HG02678 (cell line): ENCODE data around the gene MRI1.
"Not testable (repeated sequence)": the region's sequence is repeated elsewhere in the genome, so short reads cannot be mapped to it uniquely, and the experiment has no call there.

Experiments
- ATAC-seq: cut with Tn5 transposase; IDR thresholded peaks from one replicate; pipeline ENCODE4 v1.9.1; 2021; ENCODE audit warnings: mild to moderate bottlenecking, moderate library complexity; ENCODE audit not compliant: unreplicated experiment

The MRI1 gene

GRCh38 chr19:13757805-13758772, 6.2 kb upstream of the MRI1 start:
- no peak for ATAC-seq

DNA sequence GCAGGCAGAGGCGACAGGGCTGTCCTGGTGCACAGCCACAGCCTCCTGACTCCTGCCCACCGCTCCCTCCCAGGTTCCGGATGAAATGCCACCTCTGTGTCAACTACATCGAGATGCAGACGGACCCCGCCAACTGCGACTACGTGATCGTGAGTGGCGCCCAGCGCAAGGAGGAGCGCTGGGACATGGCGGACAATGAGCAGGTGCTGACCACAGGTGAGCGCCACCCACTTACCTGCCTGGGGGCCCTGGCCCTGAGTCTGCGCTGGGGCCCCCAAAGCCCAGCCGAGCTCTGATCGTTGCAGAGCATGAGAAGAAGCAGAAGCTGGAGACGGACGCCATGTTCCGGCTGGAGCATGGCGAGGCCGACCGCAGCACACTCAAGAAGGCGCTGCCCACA, 5.5 kb upstream of the MRI1 start:
- ATAC-seq: no peak

- no peak for ATAC-seq
Observed at GRCh38 chr19:13761423-13761822, 2.9 kb upstream of the MRI1 start.

DNA sequence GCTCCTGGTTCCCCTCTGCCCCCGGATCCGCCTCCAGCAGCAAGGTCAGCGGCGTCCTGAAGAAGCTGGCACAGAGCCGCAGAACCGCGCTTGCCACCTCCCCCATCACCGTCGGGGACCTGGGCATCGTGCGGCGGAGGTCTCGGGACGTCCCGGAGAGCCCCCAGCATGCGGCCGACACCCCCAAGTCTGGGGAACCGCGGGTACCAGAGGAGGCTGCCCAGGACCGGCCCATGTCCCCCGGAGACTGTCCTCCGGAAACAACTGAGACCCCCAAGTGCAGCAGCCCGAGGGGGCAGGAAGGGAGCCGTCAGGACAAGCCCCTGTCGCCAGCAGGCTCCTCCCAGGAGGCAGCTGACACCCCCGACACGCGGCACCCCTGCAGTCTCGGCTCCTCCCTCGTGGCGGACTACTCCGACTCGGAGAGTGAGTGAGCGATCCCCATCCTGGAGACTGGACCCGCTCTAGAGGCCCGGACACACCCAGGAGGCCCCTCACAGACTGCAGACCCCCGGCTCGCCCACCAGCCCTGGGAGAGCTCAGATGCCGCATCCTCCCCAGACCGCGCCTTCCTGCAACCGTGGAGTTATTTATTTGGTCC, 1.6 kb upstream of the MRI1 start:
- no peak for ATAC-seq

DNA sequence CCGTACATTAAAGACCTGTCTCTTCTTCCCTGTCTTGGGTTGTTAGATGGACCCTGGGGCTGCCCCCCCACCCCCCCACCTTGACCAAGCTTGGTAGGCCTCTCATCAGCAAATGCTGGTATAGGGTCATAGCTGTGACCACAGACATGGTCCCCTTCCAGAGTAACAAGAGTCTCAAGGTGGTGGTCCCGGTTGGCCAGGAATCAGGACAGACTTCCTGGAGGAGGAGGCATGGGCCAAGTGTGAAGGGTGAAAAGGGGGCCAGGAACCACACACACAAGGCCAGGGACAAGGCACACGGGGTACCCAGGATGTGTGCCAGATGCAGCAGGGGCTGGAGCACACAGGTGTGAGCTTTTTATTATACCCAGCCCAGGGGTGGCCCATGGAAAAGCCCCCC, 1.1 kb upstream of the MRI1 start:
- ATAC-seq: no peak

GRCh38 chr19:13764821-13765394, 586 bp downstream of the MRI1 start:
- peak; percentile 22 for ATAC-seq

- ATAC-seq: no peak
Observed at GRCh38 chr19:13765395-13766094, 1.2 kb downstream of the MRI1 start.

DNA sequence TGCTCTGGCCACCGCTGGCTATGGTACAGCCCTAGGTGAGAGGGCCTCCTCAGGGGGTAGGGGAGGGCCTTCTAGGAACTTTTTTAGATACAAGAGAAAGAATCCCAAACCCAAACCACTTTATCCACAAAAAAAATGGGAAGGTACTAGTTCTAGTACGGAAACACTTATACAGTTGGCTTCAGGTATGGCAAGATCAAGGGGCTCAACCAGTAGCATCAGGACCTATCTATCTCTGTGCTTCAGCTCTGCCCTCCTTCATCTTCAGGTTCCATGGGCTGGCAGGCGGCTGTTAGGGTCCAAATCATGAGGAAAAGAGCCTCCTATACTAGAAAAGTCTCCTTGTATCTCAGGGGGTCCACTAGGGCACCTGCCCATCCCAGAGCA, 1.8 kb downstream of the MRI1 start:
- no peak for ATAC-seq

DNA sequence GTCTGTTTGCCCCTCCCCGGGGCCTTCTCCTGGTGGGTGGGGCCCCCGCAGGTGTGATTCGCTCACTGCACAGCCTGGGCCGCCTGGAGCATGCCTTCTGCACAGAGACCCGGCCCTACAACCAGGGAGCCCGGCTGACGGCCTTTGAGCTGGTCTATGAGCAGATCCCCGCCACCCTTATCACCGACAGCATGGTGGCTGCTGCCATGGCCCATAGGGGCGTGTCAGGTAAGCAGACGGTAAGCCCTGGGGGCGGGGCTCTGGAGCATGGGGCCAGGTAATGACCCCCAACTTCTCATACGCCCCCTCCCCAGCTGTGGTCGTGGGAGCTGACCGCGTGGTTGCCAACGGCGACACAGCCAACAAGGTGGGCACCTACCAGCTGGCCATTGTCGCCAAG, 4.2 kb downstream of the MRI1 start:
- ATAC-seq: no peak

DNA sequence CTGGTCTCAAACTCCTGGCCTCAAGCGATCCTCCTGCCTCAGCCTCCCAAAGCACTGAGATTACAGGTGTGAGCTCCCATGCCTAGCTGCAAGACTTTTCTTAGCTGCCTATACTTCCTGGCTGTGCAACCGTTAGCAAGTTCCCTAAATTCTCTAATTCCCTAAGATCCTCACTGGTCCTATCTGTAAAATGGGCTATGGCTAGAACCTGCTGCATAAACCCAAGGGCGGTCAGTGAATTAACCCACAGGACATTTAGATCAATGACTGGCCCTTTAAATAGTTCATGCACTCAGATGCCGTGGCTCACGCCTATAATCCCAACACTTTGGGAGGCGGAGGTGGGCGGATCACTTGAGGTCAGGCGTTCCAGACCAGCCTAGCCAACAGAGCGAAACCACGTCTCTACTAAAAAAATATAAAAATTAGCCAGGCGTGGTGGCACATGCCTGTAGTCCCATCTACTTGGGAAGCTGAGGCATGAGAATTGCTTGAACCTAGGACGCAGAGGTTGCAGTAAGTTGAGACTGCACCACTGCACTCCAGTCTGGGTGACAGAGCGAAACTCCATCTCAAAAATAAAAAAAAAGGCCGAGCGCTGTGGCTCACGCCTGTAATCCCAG, 5.8 kb downstream of the MRI1 start:
- ATAC-seq: no peak

GRCh38 chr19:13774217-13775191, 10.2 kb downstream of the MRI1 start, which contains the start of gene C19orf53:
TSS of gene C19orf53 (plus strand) at chr19:13774456. CDS start at chr19:13774478, 22 bp downstream.
- peak; percentile 98 for ATAC-seq

GRCh38 chr19:13778398-13778797, 14.1 kb downstream of the MRI1 start:
- ATAC-seq: no peak

DNA sequence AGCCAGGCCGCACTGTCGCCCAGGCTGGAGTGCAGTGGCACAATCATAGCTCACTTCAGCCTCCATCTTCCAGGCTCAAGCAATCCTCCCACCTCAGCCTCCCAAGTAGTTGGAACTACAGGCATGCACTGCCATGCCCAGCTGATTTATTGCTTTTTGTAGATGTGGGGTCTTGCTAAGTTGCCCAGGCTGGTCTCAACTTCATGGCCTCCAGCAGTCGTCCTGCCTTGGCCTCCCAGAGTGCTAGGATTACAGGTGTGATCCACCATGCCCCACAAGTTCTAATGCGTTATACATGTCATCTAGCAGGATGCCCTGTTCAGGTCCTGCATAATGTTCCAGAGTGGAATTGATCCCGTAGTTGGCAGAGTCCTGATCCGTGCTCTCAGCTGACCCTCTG, 14.5 kb downstream of the MRI1 start:
- no peak for ATAC-seq

- not testable (repeated sequence) for ATAC-seq
Observed at GRCh38 chr19:13779794-13780193, 15.5 kb downstream of the MRI1 start.

- ATAC-seq: no peak
Observed at GRCh38 chr19:13781547-13781946, 17.2 kb downstream of the MRI1 start.

GRCh38 chr19:13782537-13782936, 18.2 kb downstream of the MRI1 start:
- ATAC-seq: no peak

DNA sequence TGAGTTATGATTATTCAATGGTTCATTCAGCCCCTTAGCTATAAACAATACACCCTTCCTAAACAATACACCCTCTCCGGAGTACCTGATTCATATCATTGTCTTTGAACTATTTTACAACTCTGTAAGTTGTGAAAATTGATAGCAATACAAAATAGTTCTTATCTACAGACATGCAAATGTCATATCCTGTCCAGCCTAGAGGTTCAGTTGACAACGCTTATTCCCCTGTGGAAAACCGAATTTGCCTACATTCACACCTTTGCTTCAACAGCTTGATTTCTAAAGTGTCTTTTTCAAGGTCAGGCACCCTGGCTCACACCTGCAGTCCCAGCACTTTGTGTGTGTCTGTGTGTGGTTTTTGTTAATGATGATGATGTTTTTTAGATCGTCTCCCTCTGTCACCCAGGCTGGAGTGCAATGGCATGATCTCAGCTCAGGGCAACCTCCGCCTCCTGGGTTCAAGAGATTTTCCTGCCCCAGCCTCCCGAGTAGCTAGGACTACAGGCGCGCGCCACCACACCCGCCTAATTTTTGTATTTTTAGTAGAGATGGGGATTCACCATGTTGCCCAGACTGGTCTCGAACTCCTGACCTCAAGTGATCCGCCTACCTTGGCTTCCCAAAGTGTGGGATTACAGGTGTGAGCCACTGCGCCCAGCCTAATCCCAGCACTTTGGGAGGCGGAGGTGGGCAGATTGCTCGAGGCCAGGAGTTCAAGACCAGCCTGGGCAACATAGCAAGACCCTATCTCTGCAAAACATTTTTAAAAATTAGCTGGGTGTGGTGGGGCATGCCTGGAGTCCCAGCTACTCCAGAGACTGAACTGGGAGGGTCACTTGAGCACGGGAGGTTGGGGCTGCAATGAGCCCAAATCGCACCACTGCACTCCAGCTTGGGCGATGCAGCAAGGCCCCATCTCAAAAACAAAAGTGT, 19.5 kb downstream of the MRI1 start:
- ATAC-seq: no peak

- ATAC-seq: no peak
Observed at GRCh38 chr19:13784731-13785452, 20.6 kb downstream of the MRI1 start.
